SU-DHL-6 (cell line): Measurements from ENCODE around the gene IL1RN.

Experiments
- H2AFZ ChIP-seq: fragments of 200-600 bp; sonication (generic); 2 replicates; pipeline ENCODE4 v1.6.1; 2014; ENCODE audit warnings: low read depth, mild to moderate bottlenecking, moderate library complexity, mixed read lengths, antibody characterized with exemption, low read length; ENCODE audit not compliant: severe bottlenecking
- H3F3A ChIP-seq: fragments of 200-600 bp; shearing (Covaris generic); 2 replicates; pipeline ENCODE4 v1.6.0; 2016; ENCODE audit warnings: antibody characterized with exemption, mild to moderate bottlenecking; ENCODE audit not compliant: insufficient read depth
- H3K27ac ChIP-seq: fragments of 200-600 bp; sonication (generic); 2 replicates; pipeline ENCODE4 v1.5.1; 2016; ENCODE audit warnings: low read depth, mild to moderate bottlenecking, low read length, moderate library complexity, mixed read lengths
- H3K27me3 ChIP-seq: fragments of 200-600 bp; sonication (generic), shearing (Covaris generic); 2 replicates; pipeline ENCODE4 v1.6.0; 2014; ENCODE audit warnings: mild to moderate bottlenecking, low read length
- H3K36me3 ChIP-seq: fragments of 200-600 bp; sonication (generic); 2 replicates; pipeline ENCODE4 v1.6.1; 2014; ENCODE audit warnings: mild to moderate bottlenecking, low read length, mixed read lengths
- H3K4me2 ChIP-seq: fragments of 300-600, 200-600 bp; shearing (Covaris generic), sonication (generic); 2 replicates; pipeline ENCODE4 v1.6.0; 2014; ENCODE audit warnings: low read length, low read depth, mild to moderate bottlenecking; ENCODE audit not compliant: poor library complexity, severe bottlenecking
- H3K4me3 ChIP-seq: fragments of 200-600 bp; sonication (generic); 2 replicates; pipeline ENCODE4 v1.5.1; 2014; ENCODE audit warnings: antibody characterized with exemption, low read length, mild to moderate bottlenecking, mixed read lengths; ENCODE audit not compliant: insufficient read depth, poor library complexity, severe bottlenecking
- H3K79me2 ChIP-seq: fragments of 200-600 bp; sonication (generic); 2 replicates; pipeline ENCODE4 v1.6.1; 2014; ENCODE audit warnings: mild to moderate bottlenecking, low read length, moderate library complexity; ENCODE audit not compliant: insufficient read depth
- H3K9ac ChIP-seq: fragments of 200-600 bp; sonication (generic); 2 replicates; pipeline ENCODE4 v1.7.0; 2014; ENCODE audit warnings: mild to moderate bottlenecking, low read length
- H3K9me2 ChIP-seq: fragments of 200-600 bp; sonication (generic); replicated peaks from 2 replicates; pipeline ENCODE4 v1.6.1; 2014; ENCODE audit warnings: low read length; ENCODE audit not compliant: insufficient read depth
- H3K9me3 ChIP-seq: fragments of 200-600 bp; sonication (generic); 2 replicates; pipeline ENCODE4 v1.6.1; 2014; ENCODE audit warnings: low read length, mixed read lengths; ENCODE audit not compliant: insufficient read depth
- H4K20me1 ChIP-seq: fragments of 200-600 bp; sonication (generic); 2 replicates; pipeline ENCODE4 v1.6.1; 2014; ENCODE audit warnings: low read depth, mild to moderate bottlenecking, antibody characterized with exemption, low read length, moderate library complexity, mixed read lengths
- EZH2phosphoT487 ChIP-seq: fragments of 200-600 bp; sonication (generic), shearing (Covaris generic); conservative IDR thresholded peaks from 2 replicates; pipeline ENCODE4 v1.6.1; 2018; ENCODE audit warnings: mild to moderate bottlenecking, antibody characterized with exemption, low read length, moderate library complexity, mixed read lengths
- TF ChIP-seq, protein P1 (sequence below): fragments of 200-600 bp; sonication (generic); IDR thresholded peaks from one replicate; pipeline ENCODE4 v1.5.1; 2017; ENCODE audit warnings: antibody characterized with exemption, mild to moderate bottlenecking, low read length, moderate library complexity; ENCODE audit not compliant: insufficient read depth, poor library complexity, severe bottlenecking

IL1RN gene

DNA sequence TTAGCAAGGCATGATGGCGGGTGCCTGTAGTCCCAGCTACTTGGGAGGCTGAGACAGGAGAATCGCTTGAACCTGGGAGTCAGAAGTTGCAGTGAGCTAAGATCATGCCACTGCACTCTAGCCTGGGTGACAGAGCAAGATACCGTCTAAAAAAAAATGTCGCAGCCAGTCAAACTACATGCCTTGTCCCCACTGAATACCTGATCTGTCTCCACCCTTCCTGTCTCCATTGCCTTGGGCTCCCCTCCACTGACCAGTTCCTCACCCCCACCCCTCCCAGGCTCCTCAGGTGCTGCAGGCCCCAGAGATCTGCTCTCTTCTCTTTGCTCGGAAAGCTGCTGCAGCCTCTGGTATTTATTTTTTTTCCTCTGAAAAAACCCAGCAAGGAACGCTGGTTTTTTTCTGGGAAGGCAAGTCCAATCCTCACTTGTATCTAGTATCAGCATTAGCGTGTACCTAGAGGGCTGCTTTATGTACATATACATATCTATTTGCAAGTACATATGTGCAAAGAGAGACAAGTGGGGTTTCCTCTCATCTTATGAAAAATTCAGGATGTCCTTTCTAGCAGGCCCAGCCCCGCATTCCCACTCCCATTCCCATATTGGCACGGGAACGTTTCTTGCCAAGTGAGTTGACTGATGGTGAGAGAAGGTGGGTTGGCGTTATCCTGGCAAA, 50.8 kb downstream of the IL1RN start:
- Histone ChIP-seq H3K9ac (no peak overlapping the region), H3K9me3 (no peaks in the 10 kb centered on the region), H3K4me3 (no peak overlapping the region), H3K4me2 (no peak overlapping the region), H3K36me3 (no peaks in the 10 kb centered on the region), H2AFZ (no peak overlapping the region), H4K20me1 (peaks cover 11% of the 10 kb centered on the region; the same call in 1 of the 2 replicates), H3K27ac (no peak overlapping the region), H3K9me2 (no peaks in the 10 kb centered on the region), H3K27me3 (no peaks in the 10 kb centered on the region), H3K79me2 (peaks cover 68% of the 10 kb centered on the region), H3F3A (peaks cover 3% of the 10 kb centered on the region; the same call in 1 of the 2 replicates)
- TF ChIP-seq EZH2phosphoT487: no peak
- TF ChIP-seq, protein P1, sequence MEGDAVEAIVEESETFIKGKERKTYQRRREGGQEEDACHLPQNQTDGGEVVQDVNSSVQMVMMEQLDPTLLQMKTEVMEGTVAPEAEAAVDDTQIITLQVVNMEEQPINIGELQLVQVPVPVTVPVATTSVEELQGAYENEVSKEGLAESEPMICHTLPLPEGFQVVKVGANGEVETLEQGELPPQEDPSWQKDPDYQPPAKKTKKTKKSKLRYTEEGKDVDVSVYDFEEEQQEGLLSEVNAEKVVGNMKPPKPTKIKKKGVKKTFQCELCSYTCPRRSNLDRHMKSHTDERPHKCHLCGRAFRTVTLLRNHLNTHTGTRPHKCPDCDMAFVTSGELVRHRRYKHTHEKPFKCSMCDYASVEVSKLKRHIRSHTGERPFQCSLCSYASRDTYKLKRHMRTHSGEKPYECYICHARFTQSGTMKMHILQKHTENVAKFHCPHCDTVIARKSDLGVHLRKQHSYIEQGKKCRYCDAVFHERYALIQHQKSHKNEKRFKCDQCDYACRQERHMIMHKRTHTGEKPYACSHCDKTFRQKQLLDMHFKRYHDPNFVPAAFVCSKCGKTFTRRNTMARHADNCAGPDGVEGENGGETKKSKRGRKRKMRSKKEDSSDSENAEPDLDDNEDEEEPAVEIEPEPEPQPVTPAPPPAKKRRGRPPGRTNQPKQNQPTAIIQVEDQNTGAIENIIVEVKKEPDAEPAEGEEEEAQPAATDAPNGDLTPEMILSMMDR: no peak

DNA sequence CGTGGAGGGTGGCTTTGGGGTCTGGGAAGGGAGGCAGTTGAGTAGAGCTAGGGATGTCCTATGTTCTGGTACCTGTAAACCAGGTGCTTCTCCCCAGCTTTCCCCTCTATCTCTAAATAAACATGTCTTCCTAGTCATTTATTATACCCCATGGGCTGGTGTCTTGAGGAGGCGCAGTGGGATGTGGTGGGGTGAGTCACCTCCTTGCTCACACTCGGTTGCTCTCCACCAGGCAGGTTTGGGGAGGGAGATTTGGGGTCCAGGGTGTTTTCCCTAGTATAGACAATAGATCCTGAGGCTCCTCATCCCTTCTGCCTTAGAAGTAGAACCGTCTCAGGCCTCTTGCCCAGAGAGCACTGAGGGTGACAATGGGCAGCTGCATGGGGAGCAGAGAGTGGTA, 51.5 kb downstream of the IL1RN start:
- no peak overlapping the region for H2AFZ ChIP-seq
- peaks cover 11% of the 10 kb centered on the region; the same call in 1 of the 2 replicates for H4K20me1 ChIP-seq
- H3K9me2 ChIP-seq: no peaks in the 10 kb centered on the region
- H3K4me2 ChIP-seq: no peak overlapping the region
- H3K9ac ChIP-seq: no peak overlapping the region
- peaks cover 68% of the 10 kb centered on the region for H3K79me2 ChIP-seq
- H3K27ac ChIP-seq: no peak overlapping the region
- no peaks in the 10 kb centered on the region for H3K36me3 ChIP-seq
- TF ChIP-seq EZH2phosphoT487: no peak
- TF ChIP-seq, protein P1: no peak
- peaks cover 3% of the 10 kb centered on the region; the same call in 1 of the 2 replicates for H3F3A ChIP-seq
- H3K4me3 ChIP-seq: no peak overlapping the region
- no peaks in the 10 kb centered on the region for H3K27me3 ChIP-seq
- no peaks in the 10 kb centered on the region for H3K9me3 ChIP-seq

GRCh38 chr2:113179446-113180045, 52.1 kb downstream of the IL1RN start:
- Histone ChIP-seq H3K79me2 (peaks cover 62% of the 10 kb centered on the region), H3K9ac (no peak overlapping the region), H4K20me1 (peaks cover 11% of the 10 kb centered on the region; the same call in 1 of the 2 replicates), H3K36me3 (no peaks in the 10 kb centered on the region), H3F3A (peaks cover 3% of the 10 kb centered on the region; the same call in 1 of the 2 replicates), H3K27ac (no peak overlapping the region), H3K4me2 (no peak overlapping the region), H3K4me3 (no peak overlapping the region), H3K27me3 (no peaks in the 10 kb centered on the region), H2AFZ (no peak overlapping the region), H3K9me3 (no peaks in the 10 kb centered on the region), H3K9me2 (no peaks in the 10 kb centered on the region)
- TF ChIP-seq EZH2phosphoT487: no peak
- TF ChIP-seq, protein P1: no peak
